Measurements from ENCODE around the gene BRIP1.

Gene BRIP1

DNA sequence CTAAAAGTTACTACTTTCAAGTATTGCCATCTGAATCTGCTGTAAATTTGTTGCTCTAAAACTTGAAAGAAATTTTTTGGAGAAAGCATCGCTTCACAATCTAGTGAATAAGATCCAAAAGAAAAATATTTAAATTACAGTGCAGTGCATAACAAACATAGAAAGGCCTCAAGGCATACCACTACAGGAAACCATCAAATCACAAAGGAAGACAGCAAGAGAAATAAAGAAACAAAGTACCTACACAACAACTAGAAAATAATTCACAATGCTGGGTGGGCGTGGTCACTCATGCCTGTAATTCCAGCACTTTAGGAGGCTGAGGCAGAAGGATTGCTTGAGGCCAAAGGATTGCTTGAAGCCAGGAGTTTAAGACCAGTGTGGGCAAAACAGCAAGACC is 104.9 kb downstream of the BRIP1 start:
- H3K4me3 ChIP-seq (ENCODE audit: low read depth, low read length) = no peak overlapping the region
- TF ChIP-seq CTCF (IDR thresholded peaks at IDR 0.05; ENCODE audit: low read depth, low read length) = no peak

GRCh38 chr17:61757168-61757567 is 106.2 kb downstream of the BRIP1 start:
- no peak for TF ChIP-seq CTCF (IDR thresholded peaks at IDR 0.05; ENCODE audit: low read depth, low read length)
- no peak overlapping the region for H3K4me3 ChIP-seq (ENCODE audit: low read depth, low read length)

DNA sequence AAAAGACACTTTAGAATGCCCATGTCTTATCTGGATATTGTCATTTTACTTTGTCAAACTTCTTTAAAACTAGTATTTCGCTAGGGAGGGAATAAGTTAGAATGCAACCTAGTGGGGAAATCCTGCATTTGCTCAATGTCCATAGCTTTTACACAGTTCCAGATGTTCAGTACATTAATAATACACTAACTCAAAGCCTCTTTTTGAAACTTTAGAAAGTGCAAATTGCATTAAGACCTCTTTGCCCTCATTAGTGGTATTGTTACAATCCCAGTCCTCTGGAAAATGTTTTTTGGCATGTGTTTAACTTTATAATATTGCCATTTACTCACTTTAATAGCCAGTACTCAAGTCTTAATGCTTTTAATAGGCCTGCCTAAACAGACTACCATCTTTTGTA is 106.8 kb downstream of the BRIP1 start:
- TF ChIP-seq CTCF (IDR thresholded peaks at IDR 0.05; ENCODE audit: low read depth, low read length) = no peak
- no peak overlapping the region for H3K4me3 ChIP-seq (ENCODE audit: low read depth, low read length)

- H3K4me3 ChIP-seq (ENCODE audit: low read depth, low read length) = no peak overlapping the region
- TF ChIP-seq CTCF (IDR thresholded peaks at IDR 0.05; ENCODE audit: low read depth, low read length) = no peak
Observed at GRCh38 chr17:61755668-61756067, 107.7 kb downstream of the BRIP1 start.

- H3K4me3 ChIP-seq (ENCODE audit: low read depth, low read length) = no peak overlapping the region
- TF ChIP-seq CTCF (IDR thresholded peaks at IDR 0.05; ENCODE audit: low read depth, low read length) = no peak
Observed at GRCh38 chr17:61755078-61755477, 108.2 kb downstream of the BRIP1 start.

GRCh38 chr17:61754124-61754523 is 109.2 kb downstream of the BRIP1 start:
- no peak overlapping the region for H3K4me3 ChIP-seq (ENCODE audit: low read depth, low read length)
- no peak for TF ChIP-seq CTCF (IDR thresholded peaks at IDR 0.05; ENCODE audit: low read depth, low read length)

- no peak overlapping the region for H3K4me3 ChIP-seq (ENCODE audit: low read depth, low read length)
- no peak for TF ChIP-seq CTCF (IDR thresholded peaks at IDR 0.05; ENCODE audit: low read depth, low read length)
Observed at GRCh38 chr17:61753696-61754095, 109.6 kb downstream of the BRIP1 start.

All from WI38 (cell line).